Heart left ventricle (tissue), 13 donors: ENCODE measurements around the gene MYO7B.

Experiments used
- POLR2A ChIP-seq, 2 donors: fragments of 450-650 bp; IDR thresholded peaks; one replicate each; pipeline ENCODE4 v1.6.1; 2017; ENCODE audit warnings: antibody characterized with exemption in 2 of 2, mild to moderate bottlenecking in 2 of 2, moderate library complexity in 2 of 2
- TF ChIP-seq, protein P1 (sequence below), 12 donors: fragments of 200-600 bp; sonication (generic) in 4 of 12; IDR thresholded peaks; one replicate each; pipeline versions ENCODE4 v1.5.0 to v1.8.0; 2018 to 2022; ENCODE audit warnings: antibody characterized with exemption in 12 of 12, mild to moderate bottlenecking in 5 of 12
- donor health status: ischemic (EF 13 %, LVEDD 7.1; RV severe dilation, severe dysfunction).
- donor health status: DM: no; HTN: yes; CAD: no.
- donor health status: DM: no; HTN: no; CAD: no.
- donor health status: ischemic (EF 25% LVEDD 6.9; RV normal size, moderate dysfunction).
- donor health status: ischemic (EF 25% LVEDD 5.7; RV mildly dilated, moderate dysfunction).
- donor health status: ischemic (EF 35%, LVEDD 5.7; RV mildly dilated, moderate dysfunction).
- donor health status: nonischemic (EF 11% LVEDD 7.7; RV severe dilation, severe dysfunction).
- donor health status: DM: yes; HTN: yes; CAD: no.
- donor health status: PGD.
- donor health status: ischemic (EF 29% LVEDD 5.4; RV normal size, mild dysfunction).
- donor health status: nonischemic (EF 23%, LVEDD 6.1; RV moderate dilation, normal function).

DNA sequence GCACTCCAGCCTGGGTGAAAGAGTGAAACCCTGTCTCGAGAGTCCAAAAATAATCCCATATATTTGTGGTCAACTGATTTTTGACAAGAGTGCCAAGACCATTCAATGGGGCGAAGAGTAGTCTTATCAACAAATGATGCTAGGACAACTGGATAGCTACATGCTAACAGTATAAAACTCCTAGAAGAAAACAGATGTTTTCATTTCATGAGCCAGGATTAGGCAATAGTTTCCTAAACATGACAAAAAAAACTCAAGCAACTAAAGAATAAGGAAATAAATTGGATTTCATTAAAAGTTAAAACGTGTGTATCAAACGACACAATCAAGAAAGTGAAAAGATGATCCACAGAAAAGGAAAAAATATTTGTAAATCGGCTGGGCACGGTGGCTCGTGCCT, 133.6 kb downstream of the MYO7B start:
- TF ChIP-seq, protein P1, sequence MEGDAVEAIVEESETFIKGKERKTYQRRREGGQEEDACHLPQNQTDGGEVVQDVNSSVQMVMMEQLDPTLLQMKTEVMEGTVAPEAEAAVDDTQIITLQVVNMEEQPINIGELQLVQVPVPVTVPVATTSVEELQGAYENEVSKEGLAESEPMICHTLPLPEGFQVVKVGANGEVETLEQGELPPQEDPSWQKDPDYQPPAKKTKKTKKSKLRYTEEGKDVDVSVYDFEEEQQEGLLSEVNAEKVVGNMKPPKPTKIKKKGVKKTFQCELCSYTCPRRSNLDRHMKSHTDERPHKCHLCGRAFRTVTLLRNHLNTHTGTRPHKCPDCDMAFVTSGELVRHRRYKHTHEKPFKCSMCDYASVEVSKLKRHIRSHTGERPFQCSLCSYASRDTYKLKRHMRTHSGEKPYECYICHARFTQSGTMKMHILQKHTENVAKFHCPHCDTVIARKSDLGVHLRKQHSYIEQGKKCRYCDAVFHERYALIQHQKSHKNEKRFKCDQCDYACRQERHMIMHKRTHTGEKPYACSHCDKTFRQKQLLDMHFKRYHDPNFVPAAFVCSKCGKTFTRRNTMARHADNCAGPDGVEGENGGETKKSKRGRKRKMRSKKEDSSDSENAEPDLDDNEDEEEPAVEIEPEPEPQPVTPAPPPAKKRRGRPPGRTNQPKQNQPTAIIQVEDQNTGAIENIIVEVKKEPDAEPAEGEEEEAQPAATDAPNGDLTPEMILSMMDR (IDR thresholded peaks at IDR 0.05) = no peak
- no peak for TF ChIP-seq POLR2A (IDR thresholded peaks at IDR 0.05)
